Keratinocyte (primary cell): Measurements from ENCODE around the gene SPTSSA. TPM values are rescaled to one million over a fixed set of nuclear protein-coding genes. Genes with fewer than 3 reads are reported as not detected.

Experiments
- DNase-seq: peaks from one replicate; pipeline ENCODE4 v3.0.0-alpha.2; 2011; ENCODE audit warnings: low read depth, missing footprints, low spot score
- FAIRE-seq: peaks from 2 replicates; lab custom pipeline; 2011; peaks lifted over from hg19 to GRCh38; lab: Jason Lieb, UNC
- H2AFZ ChIP-seq: 2 replicates; pipeline ENCODE4 v1.6.0; 2012; ENCODE audit warnings: low read length, control low read depth, inconsistent platforms; ENCODE audit not compliant: control insufficient read depth
- H3K27ac ChIP-seq: 2 replicates; pipeline ENCODE4 v1.5.1; 2011; ENCODE audit warnings: low read length; ENCODE audit not compliant: control insufficient read depth, insufficient read depth
- H3K27me3 ChIP-seq: 3 replicates; pipeline ENCODE4 v1.6.0; 2011; ENCODE audit warnings: low read length; ENCODE audit not compliant: control insufficient read depth, insufficient read depth; ENCODE audit errors: extremely low read depth
- H3K36me3 ChIP-seq, 2 experiments: 2 replicates in 1 of 2; 3 replicates in 1 of 2; pipeline ENCODE4 v1.5.1; 2011; ENCODE audit warnings: low read length in 2 of 2, mild to moderate bottlenecking in 1 of 2; ENCODE audit not compliant: control insufficient read depth in 2 of 2, insufficient read depth in 2 of 2; ENCODE audit errors: extremely low read depth in 1 of 2
- H3K4me1 ChIP-seq: 3 replicates; pipeline ENCODE4 v1.5.1; 2011; ENCODE audit warnings: low read length; ENCODE audit not compliant: control insufficient read depth, insufficient read depth; ENCODE audit errors: extremely low read depth
- H3K4me2 ChIP-seq: 3 replicates; pipeline ENCODE4 v1.6.0; 2011; ENCODE audit warnings: low read depth, low read length; ENCODE audit not compliant: control insufficient read depth, insufficient read depth; ENCODE audit errors: extremely low read depth
- H3K4me3 ChIP-seq, 3 experiments: fragments of 200-600 bp in 1 of 3; sonication (generic) in 1 of 3; 2 replicates in 2 of 3; 3 replicates in 1 of 3; pipeline ENCODE4 v1.5.1; 2011 to 2016; ENCODE audit warnings: low read length in 3 of 3, mild to moderate bottlenecking in 3 of 3, control low read depth in 2 of 3, inconsistent platforms in 1 of 3, low read depth in 1 of 3, mixed read lengths in 1 of 3, mixed run types in 1 of 3, moderate library complexity in 1 of 3; ENCODE audit not compliant: control insufficient read depth in 2 of 3, insufficient read depth in 2 of 3; ENCODE audit errors: extremely low read depth in 1 of 3
- H3K79me2 ChIP-seq: 2 replicates; pipeline ENCODE4 v1.6.0; 2012; ENCODE audit warnings: low read length; ENCODE audit not compliant: control insufficient read depth, insufficient read depth
- H3K9ac ChIP-seq: 3 replicates; pipeline ENCODE4 v1.6.0; 2011; ENCODE audit warnings: low read length; ENCODE audit not compliant: control insufficient read depth, insufficient read depth; ENCODE audit errors: extremely low read depth
- H3K9me1 ChIP-seq: 3 replicates; pipeline ENCODE4 v1.6.0; 2011; ENCODE audit warnings: low read length; ENCODE audit not compliant: control insufficient read depth, insufficient read depth; ENCODE audit errors: extremely low read depth
- H3K9me3 ChIP-seq: 2 replicates; pipeline ENCODE4 v1.5.1; 2012; ENCODE audit warnings: low read depth, low read length; ENCODE audit not compliant: control insufficient read depth
- H4K20me1 ChIP-seq: 3 replicates; pipeline ENCODE4 v1.6.0; 2011; ENCODE audit warnings: low read length; ENCODE audit not compliant: control insufficient read depth, insufficient read depth; ENCODE audit errors: extremely low read depth
- CTCF ChIP-seq, 3 experiments: IDR thresholded peaks in 1 of 3; conservative IDR thresholded peaks in 1 of 3; optimal IDR thresholded peaks in 1 of 3; 2 replicates in 2 of 3; 3 replicates in 1 of 3; pipeline versions ENCODE3 to v1.5.1; 2011; ENCODE audit warnings: low read length in 3 of 3, mild to moderate bottlenecking in 3 of 3, moderate library complexity in 2 of 3, control low read depth in 1 of 3, inconsistent platforms in 1 of 3; ENCODE audit not compliant: insufficient read depth in 2 of 3; ENCODE audit errors: extremely low read depth in 1 of 3
- EZH2 ChIP-seq: IDR thresholded peaks from one replicate; pipeline ENCODE4 v1.6.1; 2012; ENCODE audit warnings: inconsistent platforms, mild to moderate bottlenecking, low read length, moderate library complexity
- dilution Hi-C: fragments of 300-500 bp; cut with MboI; formaldehyde crosslinking; loops from one replicate; pipeline ENCODE4 v1.7.0; 2020; ENCODE audit warnings: low sequenced_read_pairs; ENCODE audit not compliant: extremely low pct_ligation_motif_present
- polyA plus RNA-seq, 5 experiments: library from polyadenylated mRNA; depleted of rRNA in 3 of 5; stranded (reverse) in 3 of 5; stranded (forward) in 1 of 5; unstranded in 1 of 5; fragments of >200 nt; gene quantifications; 1 replicate in 1 of 5; 2 replicates in 3 of 5; 3 replicates in 1 of 5; pipeline versions ENCODE4 v1.2.1 to v1.2.3, GENCODE V29; 2011 to 2012; ENCODE audit warnings: missing spikeins in 2 of 5, low read depth in 1 of 5, low replicate concordance in 1 of 5

Gene SPTSSA
- polyA plus RNA-seq, 1 donor (not counting 4 experiments of a cell fraction or from before 2014, with no cell fraction given), result 43.9 TPM

- H4K20me1 ChIP-seq, result no peaks in the 10 kb centered on the region
- H3K79me2 ChIP-seq, result no peaks in the 10 kb centered on the region
- FAIRE-seq (no peak), DNase-seq (no peak)
- H3K27me3 ChIP-seq, result no peaks in the 10 kb centered on the region
- no peaks in the 10 kb centered on the region for H3K9me1 ChIP-seq
- H3K27ac ChIP-seq, result no peak overlapping the region
- no peaks in the 10 kb centered on the region for H3K9me3 ChIP-seq
- H3K4me3 ChIP-seq, result no peak overlapping the region
- no peak overlapping the region for H2AFZ ChIP-seq
- H3K4me2 ChIP-seq, result no peak overlapping the region
- H3K36me3 ChIP-seq, result no peaks in the 10 kb centered on the region
- no peak overlapping the region for H3K9ac ChIP-seq
- dilution Hi-C loops, result no loop called here
- TF ChIP-seq CTCF (optimal IDR thresholded peaks at IDR 0.05 in 1 of 3, IDR thresholded peaks at IDR 0.05 in 1 of 3, conservative IDR thresholded peaks at IDR 0.05 in 1 of 3; ENCODE audit: extremely low read depth in 1 of 3, insufficient read depth in 2 of 3, low read length in 3 of 3) (no peak), EZH2 (no peak)
- peaks cover 11% of the 10 kb centered on the region for H3K4me1 ChIP-seq
Observed at GRCh38 chr14:34484726-34485125, 22.7 kb upstream of the SPTSSA start.

- Histone ChIP-seq H3K4me2 (no peak overlapping the region), H3K4me1 (peaks cover 2% of the 10 kb centered on the region), H4K20me1 (no peaks in the 10 kb centered on the region), H3K27me3 (no peaks in the 10 kb centered on the region), H3K9me1 (no peaks in the 10 kb centered on the region), H3K27ac (no peak overlapping the region), H3K4me3 (no peak overlapping the region), H3K79me2 (no peaks in the 10 kb centered on the region), H3K36me3 (no peaks in the 10 kb centered on the region), H3K9me3 (no peaks in the 10 kb centered on the region), H3K9ac (no peak overlapping the region), H2AFZ (no peak overlapping the region)
- TF ChIP-seq CTCF (optimal IDR thresholded peaks at IDR 0.05 in 1 of 3, IDR thresholded peaks at IDR 0.05 in 1 of 3, conservative IDR thresholded peaks at IDR 0.05 in 1 of 3; ENCODE audit: extremely low read depth in 1 of 3, insufficient read depth in 2 of 3, low read length in 3 of 3), result no peak
- DNase-seq (no peak), FAIRE-seq (no peak)
- dilution Hi-C loops, result no loop called here
Observed at GRCh38 chr14:34482463-34482862, 20.4 kb upstream of the SPTSSA start.
